Fibroblast of lung (primary cell): ENCODE measurements around the gene NCOA1.
"Not testable (repeated sequence)": the region's sequence is repeated elsewhere in the genome, so short reads cannot be mapped to it uniquely, and the experiment has no call there.

Experiments used
- EZH2 ChIP-seq: IDR thresholded peaks from 2 replicates; pipeline ENCODE4 v1.5.1; 2012; ENCODE audit warnings: low read length, control low read depth, mild to moderate bottlenecking; ENCODE audit errors: missing control alignments
- TF ChIP-seq, protein P1 (sequence below), 2 donors: IDR thresholded peaks in 1 of 2; conservative IDR thresholded peaks in 1 of 2; 1 replicate in 1 of 2; 2 replicates in 1 of 2; pipeline ENCODE4 v1.5.1; 2011 to 2012; ENCODE audit warnings: low read length in 2 of 2, control low read depth in 1 of 2, inconsistent platforms in 1 of 2, low read depth in 1 of 2, mild to moderate bottlenecking in 1 of 2

DNA sequence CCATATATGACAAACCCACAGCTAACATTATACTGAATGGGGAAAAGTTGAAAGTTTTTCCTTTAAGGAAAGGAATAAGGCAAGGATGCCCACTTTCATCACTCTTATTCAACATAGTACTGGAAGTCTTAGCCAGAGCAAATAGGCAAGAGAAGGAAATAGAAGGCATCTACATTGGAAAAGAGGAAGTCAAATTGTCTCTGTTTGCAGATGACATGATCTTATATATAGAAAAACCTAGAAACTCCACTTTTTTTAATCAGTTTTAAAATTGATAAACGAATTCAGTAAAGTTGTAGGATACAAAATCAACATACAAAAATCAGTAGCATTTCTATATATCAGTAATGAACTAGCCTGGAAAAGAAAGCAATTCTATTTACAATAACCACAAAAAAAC is 90.9 kb downstream of the NCOA1 start:
- TF ChIP-seq, protein P1, sequence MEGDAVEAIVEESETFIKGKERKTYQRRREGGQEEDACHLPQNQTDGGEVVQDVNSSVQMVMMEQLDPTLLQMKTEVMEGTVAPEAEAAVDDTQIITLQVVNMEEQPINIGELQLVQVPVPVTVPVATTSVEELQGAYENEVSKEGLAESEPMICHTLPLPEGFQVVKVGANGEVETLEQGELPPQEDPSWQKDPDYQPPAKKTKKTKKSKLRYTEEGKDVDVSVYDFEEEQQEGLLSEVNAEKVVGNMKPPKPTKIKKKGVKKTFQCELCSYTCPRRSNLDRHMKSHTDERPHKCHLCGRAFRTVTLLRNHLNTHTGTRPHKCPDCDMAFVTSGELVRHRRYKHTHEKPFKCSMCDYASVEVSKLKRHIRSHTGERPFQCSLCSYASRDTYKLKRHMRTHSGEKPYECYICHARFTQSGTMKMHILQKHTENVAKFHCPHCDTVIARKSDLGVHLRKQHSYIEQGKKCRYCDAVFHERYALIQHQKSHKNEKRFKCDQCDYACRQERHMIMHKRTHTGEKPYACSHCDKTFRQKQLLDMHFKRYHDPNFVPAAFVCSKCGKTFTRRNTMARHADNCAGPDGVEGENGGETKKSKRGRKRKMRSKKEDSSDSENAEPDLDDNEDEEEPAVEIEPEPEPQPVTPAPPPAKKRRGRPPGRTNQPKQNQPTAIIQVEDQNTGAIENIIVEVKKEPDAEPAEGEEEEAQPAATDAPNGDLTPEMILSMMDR (conservative IDR thresholded peaks at IDR 0.05 in 1 of 2, IDR thresholded peaks at IDR 0.05 in 1 of 2; ENCODE audit: low read depth in 1 of 2, low read length in 2 of 2): not testable (repeated sequence)
- TF ChIP-seq EZH2: not testable (repeated sequence)
